ENCODE measurements around the gene GALNTL6.

GALNTL6 gene

DNA sequence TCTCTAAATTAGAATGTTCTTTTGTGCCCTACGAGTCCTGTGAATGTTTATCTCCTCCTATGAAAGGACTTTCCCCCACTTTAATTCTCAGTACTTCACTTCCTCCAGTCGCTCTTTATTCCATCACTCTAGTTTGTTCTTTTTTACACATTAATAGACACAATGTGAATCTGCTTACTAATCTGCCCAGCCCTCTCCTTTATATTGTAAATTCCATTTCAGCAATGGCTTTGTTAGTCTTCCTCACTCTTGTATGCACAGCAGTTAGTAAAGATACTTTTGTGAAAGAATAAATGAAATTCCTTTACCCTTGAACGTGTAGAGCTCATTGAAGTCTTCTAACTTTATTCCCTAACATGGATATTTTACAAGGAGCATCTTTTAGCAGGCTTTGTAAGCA is 255.3 kb downstream of the GALNTL6 start:
- Histone ChIP-seq H3K36me3 (ENCODE audit: control insufficient read depth, insufficient read depth, low read length) (no peaks in the 10 kb centered on the region), H3K9ac (ENCODE audit: low read depth, low read length) (no peak overlapping the region), H3K27me3 (ENCODE audit: control insufficient read depth, insufficient read depth, low read length) (no peaks in the 10 kb centered on the region), H3K4me1 (ENCODE audit: control insufficient read depth, insufficient read depth, low read length) (no peaks in the 10 kb centered on the region), H3K4me3 (ENCODE audit: low read depth, low read length) (no peak overlapping the region), H3K9me3 (ENCODE audit: control insufficient read depth, insufficient read depth, low read length) (no peaks in the 10 kb centered on the region)

DNA sequence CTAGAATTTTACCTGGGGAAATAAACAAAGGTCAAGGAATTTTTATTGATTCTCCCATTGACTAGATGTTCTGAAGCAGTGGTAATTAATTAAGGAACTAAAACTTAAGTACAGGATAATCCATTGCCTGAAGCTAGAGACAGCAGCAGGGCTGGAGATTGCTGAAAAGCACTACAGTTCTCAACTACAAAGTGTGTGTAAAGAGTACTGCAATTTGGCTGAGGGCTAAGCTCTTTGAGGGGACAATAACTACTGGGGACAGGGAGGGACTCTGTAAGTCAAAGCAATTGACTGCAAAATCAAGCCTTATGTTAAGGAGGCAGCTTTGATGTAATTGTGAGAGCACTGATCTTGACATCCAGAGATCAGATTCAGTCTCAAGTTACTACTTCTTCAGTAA is 260.4 kb downstream of the GALNTL6 start:
- Histone ChIP-seq H3K9ac (ENCODE audit: low read depth, low read length) (no peak overlapping the region), H3K9me3 (ENCODE audit: control insufficient read depth, insufficient read depth, low read length) (no peaks in the 10 kb centered on the region)

DNA sequence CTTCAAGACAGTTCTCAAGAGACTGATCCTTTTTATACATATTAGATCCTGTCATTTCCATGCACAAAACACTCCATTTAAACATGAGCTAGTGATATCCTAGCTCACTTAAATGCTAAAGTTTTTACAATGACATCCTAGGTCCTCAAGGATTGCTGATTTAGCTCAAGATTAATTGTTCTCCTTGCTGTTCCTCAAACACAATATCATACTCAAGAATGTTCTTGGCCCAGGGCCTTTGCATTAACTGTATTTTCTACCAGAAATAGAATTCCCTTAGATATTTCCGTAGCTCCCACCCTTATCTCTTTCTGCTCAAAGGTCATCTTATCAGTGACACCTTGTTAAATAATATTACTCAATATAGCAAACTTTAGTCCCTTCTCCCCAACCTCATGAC is 270.1 kb downstream of the GALNTL6 start:
- H3K36me3 ChIP-seq (ENCODE audit: control insufficient read depth, insufficient read depth, low read length) = no peaks in the 10 kb centered on the region

More for the DNA sequence above, 260.4 kb downstream of the GALNTL6 start:
- H3K4me1 ChIP-seq (ENCODE audit: control insufficient read depth, insufficient read depth, low read length) = no peaks in the 10 kb centered on the region
- no peaks in the 10 kb centered on the region for H3K27me3 ChIP-seq (ENCODE audit: control insufficient read depth, insufficient read depth, low read length)
- no peaks in the 10 kb centered on the region for H3K36me3 ChIP-seq (ENCODE audit: control insufficient read depth, insufficient read depth, low read length)
- H3K4me3 ChIP-seq (ENCODE audit: low read depth, low read length) = no peak overlapping the region

DNA sequence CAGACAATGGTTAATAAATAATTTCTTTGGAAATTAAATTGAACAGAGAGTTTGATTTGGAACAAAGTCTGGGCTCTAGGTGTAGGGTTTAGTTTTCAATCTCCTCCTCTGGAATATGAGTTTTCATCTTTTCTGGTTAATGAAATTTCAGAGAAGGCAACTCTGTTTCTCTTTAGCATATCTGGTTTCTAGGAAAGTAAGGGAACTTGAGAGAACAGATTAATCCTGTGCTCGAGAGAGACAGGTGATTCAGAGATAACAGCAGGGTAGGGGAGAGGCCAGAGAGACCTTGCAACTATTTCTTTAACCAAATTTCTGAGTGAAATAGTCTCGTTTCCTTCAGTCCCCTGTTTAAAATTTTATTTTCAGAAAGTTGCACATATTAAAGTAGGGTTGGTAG is 275.4 kb downstream of the GALNTL6 start:
- H3K4me1 ChIP-seq (ENCODE audit: control insufficient read depth, insufficient read depth, low read length) = no peaks in the 10 kb centered on the region
- no peaks in the 10 kb centered on the region for H3K27me3 ChIP-seq (ENCODE audit: control insufficient read depth, insufficient read depth, low read length)
- H3K9me3 ChIP-seq (ENCODE audit: control insufficient read depth, insufficient read depth, low read length) = no peaks in the 10 kb centered on the region
- no peaks in the 10 kb centered on the region for H3K36me3 ChIP-seq (ENCODE audit: control insufficient read depth, insufficient read depth, low read length)
- H3K9ac ChIP-seq (ENCODE audit: low read depth, low read length) = no peak overlapping the region
- H3K4me3 ChIP-seq (ENCODE audit: low read depth, low read length) = no peak overlapping the region

More for the DNA sequence above, 270.1 kb downstream of the GALNTL6 start:
- Histone ChIP-seq H3K4me3 (ENCODE audit: low read depth, low read length) (no peak overlapping the region), H3K27me3 (ENCODE audit: control insufficient read depth, insufficient read depth, low read length) (no peaks in the 10 kb centered on the region), H3K9me3 (ENCODE audit: control insufficient read depth, insufficient read depth, low read length) (no peaks in the 10 kb centered on the region), H3K9ac (ENCODE audit: low read depth, low read length) (no peak overlapping the region), H3K4me1 (ENCODE audit: control insufficient read depth, insufficient read depth, low read length) (no peaks in the 10 kb centered on the region)

DNA sequence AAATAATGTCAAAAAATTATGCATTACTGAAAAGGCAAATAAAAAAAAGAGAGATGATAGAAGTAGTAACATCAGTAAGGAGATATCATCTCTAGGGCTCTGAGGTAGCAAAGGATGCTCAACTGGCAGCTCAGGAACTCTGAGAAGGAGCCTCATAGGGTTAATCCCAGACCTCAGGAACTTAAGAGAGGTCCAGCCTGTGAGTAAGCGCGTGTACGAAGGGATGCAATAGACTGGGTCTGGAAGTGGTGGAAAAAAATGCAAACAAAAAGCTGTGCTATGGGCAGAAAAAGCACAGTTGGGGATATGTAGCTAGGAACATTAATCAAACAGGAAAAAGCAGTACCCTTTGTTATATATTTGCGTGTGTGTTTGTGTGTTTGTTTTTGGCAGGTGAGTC is 282.0 kb downstream of the GALNTL6 start:
- Histone ChIP-seq H3K4me1 (ENCODE audit: control insufficient read depth, insufficient read depth, low read length) (peaks cover 3% of the 10 kb centered on the region), H3K36me3 (ENCODE audit: control insufficient read depth, insufficient read depth, low read length) (no peaks in the 10 kb centered on the region), H3K9ac (ENCODE audit: low read depth, low read length) (no peak overlapping the region), H3K9me3 (ENCODE audit: control insufficient read depth, insufficient read depth, low read length) (no peaks in the 10 kb centered on the region), H3K27me3 (ENCODE audit: control insufficient read depth, insufficient read depth, low read length) (no peaks in the 10 kb centered on the region), H3K4me3 (ENCODE audit: low read depth, low read length) (no peak overlapping the region)

DNA sequence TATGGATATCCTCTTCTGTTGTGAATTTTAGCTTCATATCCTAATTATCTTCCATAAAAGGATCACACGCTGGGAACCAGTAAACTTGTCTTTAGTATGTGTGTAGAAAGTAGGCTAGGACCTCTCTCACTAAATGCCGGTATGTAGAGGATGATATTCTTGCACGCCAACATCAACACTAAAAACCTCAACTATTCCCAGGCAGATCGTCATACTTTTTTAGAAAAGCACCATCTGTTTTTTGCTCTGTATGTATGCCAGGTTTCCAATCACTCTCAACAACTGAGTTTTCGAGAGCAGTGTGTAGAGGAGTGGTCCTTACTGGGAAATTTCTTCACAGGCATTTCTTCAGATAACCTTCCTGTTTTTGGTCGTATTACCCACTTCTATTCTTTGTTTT is 283.6 kb downstream of the GALNTL6 start:
- Histone ChIP-seq H3K36me3 (ENCODE audit: control insufficient read depth, insufficient read depth, low read length) (no peaks in the 10 kb centered on the region), H3K9ac (ENCODE audit: low read depth, low read length) (no peak overlapping the region), H3K4me1 (ENCODE audit: control insufficient read depth, insufficient read depth, low read length) (peaks cover 3% of the 10 kb centered on the region), H3K9me3 (ENCODE audit: control insufficient read depth, insufficient read depth, low read length) (no peaks in the 10 kb centered on the region), H3K27me3 (ENCODE audit: control insufficient read depth, insufficient read depth, low read length) (no peaks in the 10 kb centered on the region), H3K4me3 (ENCODE audit: low read depth, low read length) (no peak overlapping the region)

DNA sequence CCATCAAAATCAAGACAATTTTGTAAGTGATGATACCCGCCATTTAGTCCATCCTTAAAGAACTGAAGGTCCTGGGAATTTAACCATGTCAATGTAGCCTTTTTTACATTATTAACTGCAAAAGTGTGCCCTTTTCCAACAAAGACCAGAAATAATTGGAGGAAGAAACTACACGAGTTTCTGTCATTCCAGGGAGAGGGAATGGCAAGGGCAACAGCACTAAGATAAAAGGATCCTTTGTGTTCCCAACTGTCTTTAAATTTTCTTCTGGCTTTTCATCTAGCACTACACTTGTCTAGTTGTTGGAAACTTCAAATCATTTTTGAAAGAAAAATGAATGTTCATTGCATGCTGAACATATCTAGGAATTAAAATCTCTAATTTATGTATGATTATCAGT is 286.2 kb downstream of the GALNTL6 start:
- H3K36me3 ChIP-seq (ENCODE audit: control insufficient read depth, insufficient read depth, low read length) = no peaks in the 10 kb centered on the region
- H3K4me1 ChIP-seq (ENCODE audit: control insufficient read depth, insufficient read depth, low read length) = peaks cover 3% of the 10 kb centered on the region
- H3K27me3 ChIP-seq (ENCODE audit: control insufficient read depth, insufficient read depth, low read length) = no peaks in the 10 kb centered on the region
- H3K9me3 ChIP-seq (ENCODE audit: control insufficient read depth, insufficient read depth, low read length) = no peaks in the 10 kb centered on the region
- no peak overlapping the region for H3K4me3 ChIP-seq (ENCODE audit: low read depth, low read length)
- H3K9ac ChIP-seq (ENCODE audit: low read depth, low read length) = no peak overlapping the region

DNA sequence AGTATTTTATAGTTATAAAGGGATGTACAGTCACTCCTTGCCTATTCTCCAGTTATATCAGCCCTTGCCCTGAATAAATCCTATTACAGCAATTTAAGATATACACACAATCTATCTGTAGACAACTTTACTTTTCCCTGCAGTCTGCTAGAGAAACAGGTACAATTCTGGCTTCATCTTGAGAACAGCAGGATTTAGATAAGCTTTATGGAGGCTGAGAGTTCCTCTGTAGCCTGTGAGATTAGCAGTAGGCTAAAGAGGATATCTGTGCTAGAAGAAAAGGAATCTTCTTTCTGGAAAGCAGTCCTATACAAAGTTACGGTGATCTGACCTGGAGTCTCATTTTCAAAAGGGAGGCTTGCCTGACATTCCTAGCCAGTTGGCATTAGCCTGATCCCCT is 290.3 kb downstream of the GALNTL6 start:
- Histone ChIP-seq H3K36me3 (ENCODE audit: control insufficient read depth, insufficient read depth, low read length) (no peaks in the 10 kb centered on the region), H3K4me3 (ENCODE audit: low read depth, low read length) (no peak overlapping the region), H3K9ac (ENCODE audit: low read depth, low read length) (no peak overlapping the region), H3K4me1 (ENCODE audit: control insufficient read depth, insufficient read depth, low read length) (no peaks in the 10 kb centered on the region), H3K9me3 (ENCODE audit: control insufficient read depth, insufficient read depth, low read length) (no peaks in the 10 kb centered on the region), H3K27me3 (ENCODE audit: control insufficient read depth, insufficient read depth, low read length) (no peaks in the 10 kb centered on the region)

DNA sequence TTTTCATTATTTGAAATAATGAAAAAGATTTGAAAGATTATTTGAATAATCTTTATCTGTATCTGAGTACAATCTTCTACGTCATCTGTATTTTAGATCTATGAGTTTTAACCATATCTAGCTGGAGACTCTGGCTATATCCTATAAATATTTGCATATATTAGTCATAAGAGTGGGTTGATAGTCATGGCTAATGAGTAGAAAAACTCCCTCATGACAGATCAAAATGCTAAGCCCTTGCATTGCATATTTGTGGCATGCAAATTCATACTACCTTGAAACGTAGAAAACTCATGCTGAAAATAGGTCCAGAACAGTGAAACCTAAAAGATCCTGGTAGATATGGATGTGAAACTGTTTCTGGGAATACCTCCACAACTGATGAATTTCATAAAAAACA is 291.3 kb downstream of the GALNTL6 start:
- no peaks in the 10 kb centered on the region for H3K36me3 ChIP-seq (ENCODE audit: control insufficient read depth, insufficient read depth, low read length)
- no peak overlapping the region for H3K9ac ChIP-seq (ENCODE audit: low read depth, low read length)

DNA sequence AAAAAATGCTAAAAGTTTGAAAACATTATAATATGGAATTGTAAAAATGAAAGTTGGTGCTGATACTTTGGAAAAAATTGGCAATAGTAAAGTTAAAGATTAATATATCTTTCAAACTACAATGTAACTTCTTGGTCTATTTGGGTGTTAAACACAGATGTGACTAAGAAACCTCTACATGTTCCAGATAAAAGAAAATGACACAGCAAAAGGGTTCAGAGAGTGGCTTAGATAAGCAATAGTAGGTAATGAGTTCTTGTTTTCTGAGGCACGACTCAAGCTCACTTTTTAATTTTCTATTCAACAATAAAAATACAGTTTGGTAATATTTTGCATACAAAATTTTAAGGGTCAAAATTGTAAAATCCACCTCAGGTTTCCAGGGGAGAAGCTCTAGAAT is 292.7 kb downstream of the GALNTL6 start:
- no peaks in the 10 kb centered on the region for H3K4me1 ChIP-seq (ENCODE audit: control insufficient read depth, insufficient read depth, low read length)
- H3K4me3 ChIP-seq (ENCODE audit: low read depth, low read length) = no peak overlapping the region
- H3K36me3 ChIP-seq (ENCODE audit: control insufficient read depth, insufficient read depth, low read length) = no peaks in the 10 kb centered on the region
- H3K27me3 ChIP-seq (ENCODE audit: control insufficient read depth, insufficient read depth, low read length) = no peaks in the 10 kb centered on the region
- no peak overlapping the region for H3K9ac ChIP-seq (ENCODE audit: low read depth, low read length)
- H3K9me3 ChIP-seq (ENCODE audit: control insufficient read depth, insufficient read depth, low read length) = no peaks in the 10 kb centered on the region

More for the DNA sequence above, 291.3 kb downstream of the GALNTL6 start:
- H3K4me3 ChIP-seq (ENCODE audit: low read depth, low read length) = no peak overlapping the region
- no peaks in the 10 kb centered on the region for H3K9me3 ChIP-seq (ENCODE audit: control insufficient read depth, insufficient read depth, low read length)
- H3K27me3 ChIP-seq (ENCODE audit: control insufficient read depth, insufficient read depth, low read length) = no peaks in the 10 kb centered on the region
- H3K4me1 ChIP-seq (ENCODE audit: control insufficient read depth, insufficient read depth, low read length) = no peaks in the 10 kb centered on the region

DNA sequence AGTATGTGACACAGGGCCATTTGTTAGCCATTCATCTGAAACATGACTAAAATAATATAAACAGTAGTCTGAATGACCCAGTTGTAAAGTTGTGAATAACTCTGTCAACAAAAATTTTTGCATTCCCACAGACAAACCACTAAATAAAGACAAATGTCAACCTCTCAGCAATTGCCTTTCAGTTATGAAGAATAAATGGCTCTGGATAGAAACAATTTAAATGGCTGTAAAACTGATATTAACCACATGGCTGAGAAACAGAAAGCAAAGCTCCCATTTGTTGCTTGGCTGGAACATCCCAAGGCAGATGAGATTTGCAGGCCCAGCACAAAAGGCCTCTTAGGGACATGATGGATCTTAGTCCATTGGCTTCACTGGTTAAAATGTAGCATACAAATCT is 296.3 kb downstream of the GALNTL6 start:
- H3K36me3 ChIP-seq (ENCODE audit: control insufficient read depth, insufficient read depth, low read length) = no peaks in the 10 kb centered on the region
- no peaks in the 10 kb centered on the region for H3K9me3 ChIP-seq (ENCODE audit: control insufficient read depth, insufficient read depth, low read length)
- H3K27me3 ChIP-seq (ENCODE audit: control insufficient read depth, insufficient read depth, low read length) = no peaks in the 10 kb centered on the region
- H3K9ac ChIP-seq (ENCODE audit: low read depth, low read length) = no peak overlapping the region
- H3K4me1 ChIP-seq (ENCODE audit: control insufficient read depth, insufficient read depth, low read length) = no peaks in the 10 kb centered on the region
- H3K4me3 ChIP-seq (ENCODE audit: low read depth, low read length) = no peak overlapping the region

DNA sequence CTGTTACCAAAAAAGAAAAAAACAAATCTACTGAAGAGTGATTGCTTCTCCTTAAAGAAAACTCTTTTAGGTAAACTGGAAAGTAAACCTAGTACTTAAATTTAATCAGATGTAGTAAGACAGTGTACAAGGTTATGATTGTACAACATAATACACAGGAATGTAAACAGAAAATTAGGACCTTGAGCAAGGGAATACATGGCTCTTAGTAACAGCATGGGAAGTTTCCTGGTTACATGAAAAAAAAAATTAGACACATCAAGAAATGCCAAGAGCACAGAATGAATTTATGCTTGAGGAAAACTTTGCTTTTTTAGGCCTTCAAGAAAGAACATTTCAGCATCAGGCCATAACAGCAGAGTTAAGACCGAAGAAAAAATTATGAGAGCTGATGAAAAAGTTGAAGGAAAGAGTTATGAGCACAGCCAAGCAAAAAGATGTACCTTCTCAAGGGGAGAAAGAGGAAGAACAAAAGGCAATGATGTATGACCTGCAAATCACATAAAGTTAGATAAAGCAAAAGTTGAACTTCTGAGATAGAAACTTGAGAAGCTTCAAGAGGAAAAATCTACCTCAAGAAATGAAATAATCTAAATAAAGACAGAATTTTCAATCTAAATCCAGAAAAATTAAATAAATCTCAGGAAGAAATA is 311.6 kb downstream of the GALNTL6 start:
- no peaks in the 10 kb centered on the region for H3K9me3 ChIP-seq (ENCODE audit: control insufficient read depth, insufficient read depth, low read length)
- no peaks in the 10 kb centered on the region for H3K4me1 ChIP-seq (ENCODE audit: control insufficient read depth, insufficient read depth, low read length)
- H3K27me3 ChIP-seq (ENCODE audit: control insufficient read depth, insufficient read depth, low read length) = no peaks in the 10 kb centered on the region
- no peak overlapping the region for H3K9ac ChIP-seq (ENCODE audit: low read depth, low read length)
- H3K4me3 ChIP-seq (ENCODE audit: low read depth, low read length) = no peak overlapping the region
- no peaks in the 10 kb centered on the region for H3K36me3 ChIP-seq (ENCODE audit: control insufficient read depth, insufficient read depth, low read length)

All from iPS-15b (cell line).